ENCODE measurements around the gene PARVB. TPM values are rescaled to one million over a fixed set of nuclear protein-coding genes. Genes with fewer than 3 reads are reported as not detected.

PARVB gene
- total RNA-seq, 1 donor = 29.3 TPM

GRCh38 chr22:44221710-44222475 is 197.8 kb downstream of the PARVB start:
- Histone ChIP-seq H3K36me3 (ENCODE audit: insufficient read depth, low read length) (no peaks in the 10 kb centered on the region), H3K27me3 (ENCODE audit: insufficient read depth, low read length) (peaks cover 8% of the 10 kb centered on the region), H3K79me2 (ENCODE audit: insufficient read depth, low read length) (no peaks in the 10 kb centered on the region), H3K4me2 (ENCODE audit: insufficient read depth, low read length) (no peak overlapping the region), H4K20me1 (ENCODE audit: insufficient read depth, low read length) (no peaks in the 10 kb centered on the region), H3K4me3 (ENCODE audit: insufficient read depth, low read length) (no peak overlapping the region), H2AFZ (ENCODE audit: low read length) (no peak overlapping the region), H3K9me3 (ENCODE audit: low read depth, low read length) (no peaks in the 10 kb centered on the region), H3K4me1 (ENCODE audit: insufficient read depth, low read length) (no peaks in the 10 kb centered on the region), H3K27ac (ENCODE audit: low read depth, low read length) (no peak overlapping the region)
- no peak for TF ChIP-seq CTCF (IDR thresholded peaks at IDR 0.05; ENCODE audit: extremely low read depth, low read depth, low read length)
- peak; percentile 18 for DNase-seq (ENCODE audit: insufficient read length, low spot score, missing footprints)

Other genes with a start within 250 kb of the PARVB start
- 1.8 and 2.9 TPM in 2 replicates for gene EFCAB6, start 212.0 kb upstream of the PARVB start, total RNA-seq
- under 0.01 TPM in 1 of 2 replicates, not detected in the other for gene SULT4A1, start 161.8 kb upstream of the PARVB start, total RNA-seq
- not detected in 2 replicates for gene PNPLA5, start 132.3 kb upstream of the PARVB start, total RNA-seq
- 8.3 and 14.1 TPM in 2 replicates for gene PNPLA3, start 100.5 kb upstream of the PARVB start, total RNA-seq
- 36.6 and 41.5 TPM in 2 replicates for gene SAMM50, start 68.9 kb upstream of the PARVB start, total RNA-seq
- gene PARVG, start 156.6 kb downstream of the PARVB start, total RNA-seq = 1.1 and 1.5 TPM in 2 replicates

All from osteoblast (primary cell).